GM21360 (cell line): ENCODE data around the gene TCAF1.
A peak's percentile ranks its signal among the peaks of the same experiment; 100 is the strongest.

Experiments
- ATAC-seq: cut with Tn5 transposase; IDR thresholded peaks from one replicate; pipeline ENCODE4 v1.9.1; 2021; ENCODE audit warnings: mild to moderate bottlenecking, moderate library complexity; ENCODE audit not compliant: unreplicated experiment

The TCAF1 gene

GRCh38 chr7:143906151-143906550 is 4.2 kb upstream of the TCAF1 start:
- ATAC-seq = no peak

- ATAC-seq = no peak
Measured at GRCh38 chr7:143905509-143905908, 3.5 kb upstream of the TCAF1 start.

- ATAC-seq = no peak
Measured at GRCh38 chr7:143902332-143902899, 440 bp upstream of the TCAF1 start.

GRCh38 chr7:143901332-143901667 is 676 bp downstream of the TCAF1 start:
- ATAC-seq = no peak

- no peak for ATAC-seq
Measured at GRCh38 chr7:143900230-143900766, 1.7 kb downstream of the TCAF1 start.

- ATAC-seq = no peak
Measured at GRCh38 chr7:143898810-143899209, 3.2 kb downstream of the TCAF1 start.

GRCh38 chr7:143896667-143897066 is 5.3 kb downstream of the TCAF1 start:
- no peak for ATAC-seq

- ATAC-seq = peak; percentile 93
Measured at GRCh38 chr7:143892527-143893300, 9.3 kb downstream of the TCAF1 start.

GRCh38 chr7:143891457-143891856 is 10.5 kb downstream of the TCAF1 start:
- ATAC-seq = no peak

GRCh38 chr7:143890558-143890957 is 11.4 kb downstream of the TCAF1 start:
- ATAC-seq = no peak

- no peak for ATAC-seq
Measured at GRCh38 chr7:143889068-143889467, 12.9 kb downstream of the TCAF1 start.

- ATAC-seq = no peak
Measured at GRCh38 chr7:143886826-143887477, 15.0 kb downstream of the TCAF1 start.

GRCh38 chr7:143885951-143886350 is 16.0 kb downstream of the TCAF1 start:
- ATAC-seq = no peak

GRCh38 chr7:143884969-143885559 is 16.9 kb downstream of the TCAF1 start:
- peak; percentile 82 for ATAC-seq

- no peak for ATAC-seq
Measured at GRCh38 chr7:143884241-143884968, 17.6 kb downstream of the TCAF1 start.

GRCh38 chr7:143882604-143883078 is 19.3 kb downstream of the TCAF1 start:
- ATAC-seq = no peak

GRCh38 chr7:143882020-143882603 is 19.9 kb downstream of the TCAF1 start:
- no peak for ATAC-seq

GRCh38 chr7:143878884-143879283 is 23.1 kb downstream of the TCAF1 start:
- no peak for ATAC-seq

- no peak for ATAC-seq
Measured at GRCh38 chr7:143877098-143877497, 24.9 kb downstream of the TCAF1 start.

GRCh38 chr7:143876218-143876617 is 25.8 kb downstream of the TCAF1 start:
- no peak for ATAC-seq
